ENCODE results near the gene PPP1R14C.
"Not testable (repeated sequence)": the region's sequence is repeated elsewhere in the genome, so short reads cannot be mapped to it uniquely, and the experiment has no call there.

Gene PPP1R14C

DNA sequence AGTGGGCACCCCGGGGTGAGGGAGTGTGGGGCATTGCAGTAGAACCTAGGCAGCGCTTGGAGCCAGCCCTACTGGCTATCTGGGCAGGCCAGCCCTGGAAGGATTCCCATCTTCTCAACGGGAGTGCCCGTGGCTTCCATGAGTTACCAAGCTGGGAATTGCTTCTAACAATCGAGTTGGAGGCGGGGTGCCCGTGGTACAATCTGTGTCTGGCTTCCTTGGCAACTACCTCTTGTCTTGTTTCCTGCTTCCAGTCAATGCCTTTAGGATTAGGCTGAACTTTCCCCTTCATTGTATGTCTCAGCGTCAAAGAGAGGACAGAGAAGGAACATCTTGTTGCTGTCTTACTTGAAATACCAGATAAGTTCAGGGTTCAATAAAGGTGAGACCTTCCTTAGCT, 33.3 kb downstream of the PPP1R14C start:
- DNase-seq: no peak
- H3K4me3 ChIP-seq (ENCODE audit: control insufficient read depth in 1 of 7, extremely low read depth in 1 of 7, insufficient read depth in 4 of 7, low read depth in 2 of 7, low read length in 6 of 7): no peak overlapping the region
- ChIA-PET CTCF (interaction anchor here (1.2 kb wide), 1 partner anchor 11 kb away, joined by 3 read pairs; no protein-coding TSS in a partner anchor), POLR2A (no interaction called here)
- 96% methylated on average over 6 of the region's 8 CpGs for WGBS (ENCODE audit: insufficient coverage)
- H3K9me3 ChIP-seq (ENCODE audit: control extremely low read depth in 1 of 5, control insufficient read depth in 4 of 5, insufficient read depth in 2 of 5, low read depth in 1 of 5, low read length in 4 of 5): no peaks in the 10 kb centered on the region
- no peak overlapping the region for H3K27ac ChIP-seq (ENCODE audit: insufficient read depth in 1 of 2, low read depth in 1 of 2, low read length in 2 of 2, poor library complexity in 1 of 2, severe bottlenecking in 2 of 2)
- H3K27me3 ChIP-seq (replicated peaks in 2 of 5; ENCODE audit: control insufficient read depth in 4 of 5, insufficient read depth in 5 of 5, low read length in 4 of 5): no peaks in the 10 kb centered on the region
- no peaks in the 10 kb centered on the region for H3K36me3 ChIP-seq (ENCODE audit: control insufficient read depth in 4 of 4, insufficient read depth in 4 of 4, low read length in 3 of 4)
- no peaks in the 10 kb centered on the region for H3K4me1 ChIP-seq (ENCODE audit: control extremely low read depth in 1 of 4, control insufficient read depth in 4 of 4, insufficient read depth in 4 of 4, low read length in 3 of 4)

DNA sequence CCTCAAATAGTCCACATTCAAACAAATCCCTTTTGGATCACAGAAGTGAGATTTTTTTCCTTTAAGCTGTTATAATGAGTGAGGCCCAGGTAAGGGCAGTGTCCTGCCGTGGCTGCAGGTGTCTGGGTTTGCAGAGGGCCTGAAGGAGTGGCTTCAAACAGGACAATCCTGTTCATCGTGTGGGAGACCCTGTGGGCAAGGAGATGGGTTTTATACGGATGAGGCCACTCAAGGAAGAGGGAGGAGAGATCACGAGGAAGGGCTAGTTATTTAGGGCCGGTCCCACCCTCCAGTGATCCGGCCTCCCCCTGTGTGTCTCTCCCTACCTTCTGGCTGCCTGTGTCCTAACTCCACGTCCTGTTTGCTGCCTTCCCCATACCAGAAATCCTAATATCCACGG, 33.8 kb downstream of the PPP1R14C start:
- ChIA-PET POLR2A (no interaction called here), CTCF (interaction anchor here (1.2 kb wide), 1 partner anchor 10 kb away, joined by 3 read pairs; no protein-coding TSS in a partner anchor)
- no peaks in the 10 kb centered on the region for H3K4me1 ChIP-seq (ENCODE audit: control extremely low read depth in 1 of 4, control insufficient read depth in 4 of 4, insufficient read depth in 4 of 4, low read length in 3 of 4)
- H3K4me3 ChIP-seq (ENCODE audit: control insufficient read depth in 1 of 7, extremely low read depth in 1 of 7, insufficient read depth in 4 of 7, low read depth in 2 of 7, low read length in 6 of 7): no peak overlapping the region
- 94% methylated on average over 3 of the region's 8 CpGs for WGBS (ENCODE audit: insufficient coverage)
- H3K27me3 ChIP-seq (replicated peaks in 2 of 5; ENCODE audit: control insufficient read depth in 4 of 5, insufficient read depth in 5 of 5, low read length in 4 of 5): no peaks in the 10 kb centered on the region
- no peak overlapping the region for H3K27ac ChIP-seq (ENCODE audit: insufficient read depth in 1 of 2, low read depth in 1 of 2, low read length in 2 of 2, poor library complexity in 1 of 2, severe bottlenecking in 2 of 2)
- no peaks in the 10 kb centered on the region for H3K36me3 ChIP-seq (ENCODE audit: control insufficient read depth in 4 of 4, insufficient read depth in 4 of 4, low read length in 3 of 4)
- no peak for DNase-seq
- no peaks in the 10 kb centered on the region for H3K9me3 ChIP-seq (ENCODE audit: control extremely low read depth in 1 of 5, control insufficient read depth in 4 of 5, insufficient read depth in 2 of 5, low read depth in 1 of 5, low read length in 4 of 5)

DNA sequence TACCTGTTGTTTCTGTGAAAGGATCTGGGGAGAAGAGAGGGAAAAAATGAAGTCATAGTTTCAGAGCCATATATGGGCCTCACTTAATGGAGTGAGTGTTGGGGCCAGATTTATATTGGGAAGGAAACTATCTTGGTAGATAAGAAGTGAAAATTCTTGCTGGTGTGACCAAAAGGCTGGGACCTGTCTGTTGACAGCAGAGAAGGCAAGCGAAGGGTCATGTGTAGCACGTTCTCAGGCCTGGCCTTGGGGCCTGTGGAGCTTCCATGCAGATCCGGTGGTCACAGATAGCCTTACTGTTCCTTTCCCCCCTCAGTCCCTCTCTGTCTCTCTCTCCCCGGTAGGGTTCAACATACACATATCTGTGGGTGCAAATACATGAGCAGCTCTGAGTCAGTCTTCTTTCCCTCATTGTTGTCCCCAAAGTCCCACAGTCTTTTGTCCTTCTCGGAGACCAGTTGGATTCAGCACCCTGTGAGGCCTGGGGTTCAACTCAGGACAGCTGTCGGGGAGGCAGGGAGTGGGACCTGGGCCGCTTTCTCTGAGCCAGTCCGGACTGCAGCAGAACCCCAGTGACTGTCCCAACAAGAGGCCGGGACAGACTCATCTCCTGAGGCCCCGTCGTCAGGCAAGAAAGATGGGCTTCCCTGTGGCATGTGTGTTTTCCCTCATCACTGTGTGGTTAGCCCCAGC, 34.6 kb downstream of the PPP1R14C start:
- POLR2A ChIA-PET: no interaction called here
- H3K27ac ChIP-seq (ENCODE audit: insufficient read depth in 1 of 2, low read depth in 1 of 2, low read length in 2 of 2, poor library complexity in 1 of 2, severe bottlenecking in 2 of 2): no peak overlapping the region
- DNase-seq: no peak
- no peaks in the 10 kb centered on the region for H3K4me1 ChIP-seq (ENCODE audit: control extremely low read depth in 1 of 4, control insufficient read depth in 4 of 4, insufficient read depth in 4 of 4, low read length in 3 of 4)
- no peaks in the 10 kb centered on the region for H3K9me3 ChIP-seq (ENCODE audit: control extremely low read depth in 1 of 5, control insufficient read depth in 4 of 5, insufficient read depth in 2 of 5, low read depth in 1 of 5, low read length in 4 of 5)
- H3K36me3 ChIP-seq (ENCODE audit: control insufficient read depth in 4 of 4, insufficient read depth in 4 of 4, low read length in 3 of 4): no peaks in the 10 kb centered on the region
- H3K27me3 ChIP-seq (replicated peaks in 2 of 5; ENCODE audit: control insufficient read depth in 4 of 5, insufficient read depth in 5 of 5, low read length in 4 of 5): no peaks in the 10 kb centered on the region
- 98% methylated on average over 11 of the region's 11 CpGs for WGBS (ENCODE audit: insufficient coverage)
- H3K4me3 ChIP-seq (ENCODE audit: control insufficient read depth in 1 of 7, extremely low read depth in 1 of 7, insufficient read depth in 4 of 7, low read depth in 2 of 7, low read length in 6 of 7): no peak overlapping the region
- CTCF ChIA-PET: interaction anchor here (1.4 kb wide), 1 partner anchor 12 kb away, joined by 5 read pairs; no protein-coding TSS in a partner anchor

DNA sequence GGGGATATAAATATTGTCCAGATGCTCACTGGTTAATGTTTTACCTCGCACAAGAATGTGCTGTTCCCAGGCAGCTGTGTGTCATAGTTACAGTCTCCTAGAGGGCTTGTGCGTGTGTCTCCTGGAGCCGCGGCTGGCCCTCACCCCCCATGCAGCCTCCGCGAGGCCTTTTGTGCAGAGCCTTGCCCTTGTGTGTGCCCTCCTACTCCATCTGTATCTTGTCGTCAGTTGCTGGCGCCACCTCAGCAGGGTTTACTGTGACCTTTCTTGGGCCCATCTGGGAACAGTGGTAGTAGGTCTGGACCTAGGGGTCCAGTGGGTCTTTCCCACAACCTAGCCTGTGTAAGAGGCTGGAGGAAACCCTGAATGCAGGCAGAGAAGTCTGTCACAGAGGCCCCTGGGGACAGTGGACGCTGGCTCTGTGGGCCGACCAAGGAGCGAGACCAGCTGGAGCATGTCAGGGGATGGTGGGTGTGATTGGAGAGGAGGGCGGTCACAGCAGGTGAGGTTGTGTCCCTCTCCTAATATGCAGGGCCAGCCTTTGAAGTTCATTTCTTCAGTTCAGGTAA, 35.2 kb downstream of the PPP1R14C start:
- Histone ChIP-seq H3K4me1 (ENCODE audit: control extremely low read depth in 1 of 4, control insufficient read depth in 4 of 4, insufficient read depth in 4 of 4, low read length in 3 of 4) (peaks cover 0 to 4% (median 4%) of the 10 kb centered on the region in 4 experiments), H3K27me3 (replicated peaks in 2 of 5; ENCODE audit: control insufficient read depth in 4 of 5, insufficient read depth in 5 of 5, low read length in 4 of 5) (no peaks in the 10 kb centered on the region), H3K4me3 (ENCODE audit: control insufficient read depth in 1 of 7, extremely low read depth in 1 of 7, insufficient read depth in 4 of 7, low read depth in 2 of 7, low read length in 6 of 7) (no peak overlapping the region), H3K9me3 (ENCODE audit: control extremely low read depth in 1 of 5, control insufficient read depth in 4 of 5, insufficient read depth in 2 of 5, low read depth in 1 of 5, low read length in 4 of 5) (no peaks in the 10 kb centered on the region), H3K27ac (ENCODE audit: insufficient read depth in 1 of 2, low read depth in 1 of 2, low read length in 2 of 2, poor library complexity in 1 of 2, severe bottlenecking in 2 of 2) (no peak overlapping the region), H3K36me3 (ENCODE audit: control insufficient read depth in 4 of 4, insufficient read depth in 4 of 4, low read length in 3 of 4) (no peaks in the 10 kb centered on the region)
- CTCF ChIA-PET: interaction anchor here (1.4 kb wide), 1 partner anchor 12 kb away, joined by 5 read pairs; no protein-coding TSS in a partner anchor
- DNase-seq: no peak
- 97% methylated on average over 10 of the region's 12 CpGs for WGBS (ENCODE audit: insufficient coverage)
- POLR2A ChIA-PET: no interaction called here

DNA sequence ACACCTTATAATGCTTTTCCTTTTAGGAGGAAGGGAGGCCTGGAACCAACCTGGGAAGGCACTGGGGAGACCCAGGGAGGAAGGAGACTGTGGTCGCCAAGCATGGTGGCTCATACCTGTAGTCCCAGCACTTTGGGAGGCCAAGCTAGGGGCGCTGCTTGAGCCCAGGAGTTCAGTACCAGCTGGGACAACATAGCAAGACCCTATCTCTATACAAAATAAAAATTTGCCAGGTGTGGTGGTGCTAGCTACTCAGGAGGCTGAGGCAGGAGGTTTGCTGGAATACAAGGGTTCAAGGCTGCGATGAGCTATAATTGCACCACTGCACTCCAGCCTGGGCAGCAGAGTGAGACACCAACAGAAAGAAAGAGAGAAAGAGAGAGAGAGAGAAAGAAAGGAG, 36.2 kb downstream of the PPP1R14C start:
- Histone ChIP-seq H3K27me3 (replicated peaks in 2 of 5; ENCODE audit: control insufficient read depth in 4 of 5, insufficient read depth in 5 of 5, low read length in 4 of 5) (no peaks in the 10 kb centered on the region), H3K9me3 (ENCODE audit: control extremely low read depth in 1 of 5, control insufficient read depth in 4 of 5, insufficient read depth in 2 of 5, low read depth in 1 of 5, low read length in 4 of 5) (no peaks in the 10 kb centered on the region), H3K36me3 (ENCODE audit: control insufficient read depth in 4 of 4, insufficient read depth in 4 of 4, low read length in 3 of 4) (no peaks in the 10 kb centered on the region), H3K27ac (ENCODE audit: insufficient read depth in 1 of 2, low read depth in 1 of 2, low read length in 2 of 2, poor library complexity in 1 of 2, severe bottlenecking in 2 of 2) (no peak overlapping the region), H3K4me1 (ENCODE audit: control extremely low read depth in 1 of 4, control insufficient read depth in 4 of 4, insufficient read depth in 4 of 4, low read length in 3 of 4) (peaks cover 3 to 8% (median 6%) of the 10 kb centered on the region in 4 experiments), H3K4me3 (ENCODE audit: control insufficient read depth in 1 of 7, extremely low read depth in 1 of 7, insufficient read depth in 4 of 7, low read depth in 2 of 7, low read length in 6 of 7) (no peak overlapping the region)
- 100% methylated on average over 1 of the region's 3 CpGs for WGBS (ENCODE audit: insufficient coverage)
- ChIA-PET POLR2A (no interaction called here), CTCF (no interaction called here)
- DNase-seq: no peak

DNA sequence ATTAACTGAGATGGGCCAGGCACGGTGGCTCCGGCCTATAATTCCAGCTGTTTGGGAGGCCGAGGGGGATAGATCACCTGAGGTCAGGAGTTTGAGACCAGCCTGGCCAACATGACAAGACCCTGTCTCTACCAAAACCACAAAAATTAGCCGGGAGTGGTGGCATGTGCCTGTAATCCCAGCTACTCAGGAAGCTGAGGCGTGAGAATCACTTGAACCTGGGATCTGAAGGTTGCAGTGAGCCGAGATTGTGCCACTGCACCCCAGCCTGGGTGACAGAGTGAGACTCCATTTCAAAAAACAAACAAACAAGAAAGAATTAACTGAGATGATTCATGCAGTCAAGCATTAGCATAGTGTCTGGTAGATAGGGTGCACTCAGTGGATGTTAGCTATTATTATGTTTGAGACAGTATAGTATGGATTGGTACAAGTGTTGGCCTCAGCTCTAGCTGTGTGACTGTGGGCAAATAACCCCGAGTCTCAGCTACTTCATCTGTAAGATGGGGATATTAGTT, 37.1 kb downstream of the PPP1R14C start:
- DNase-seq; H3K9me3 ChIP-seq (ENCODE audit: control extremely low read depth in 1 of 5, control insufficient read depth in 4 of 5, insufficient read depth in 2 of 5, low read depth in 1 of 5, low read length in 4 of 5); POLR2A ChIA-PET; H3K27ac ChIP-seq (ENCODE audit: insufficient read depth in 1 of 2, low read depth in 1 of 2, low read length in 2 of 2, poor library complexity in 1 of 2, severe bottlenecking in 2 of 2); H3K27me3 ChIP-seq (replicated peaks in 2 of 5; ENCODE audit: control insufficient read depth in 4 of 5, insufficient read depth in 5 of 5, low read length in 4 of 5); H3K4me1 ChIP-seq (ENCODE audit: control extremely low read depth in 1 of 4, control insufficient read depth in 4 of 4, insufficient read depth in 4 of 4, low read length in 3 of 4); H3K36me3 ChIP-seq (ENCODE audit: control insufficient read depth in 4 of 4, insufficient read depth in 4 of 4, low read length in 3 of 4); H3K4me3 ChIP-seq (ENCODE audit: control insufficient read depth in 1 of 7, extremely low read depth in 1 of 7, insufficient read depth in 4 of 7, low read depth in 2 of 7, low read length in 6 of 7): not testable (repeated sequence)
- CTCF ChIA-PET: interaction anchor here (0.8 to 1.3 kb wide), 2 partner anchors 8 to 15 kb away, joined by 3 to 5 read pairs; no protein-coding TSS in a partner anchor
- WGBS (ENCODE audit: insufficient coverage): 96% methylated on average over 7 of the region's 7 CpGs

DNA sequence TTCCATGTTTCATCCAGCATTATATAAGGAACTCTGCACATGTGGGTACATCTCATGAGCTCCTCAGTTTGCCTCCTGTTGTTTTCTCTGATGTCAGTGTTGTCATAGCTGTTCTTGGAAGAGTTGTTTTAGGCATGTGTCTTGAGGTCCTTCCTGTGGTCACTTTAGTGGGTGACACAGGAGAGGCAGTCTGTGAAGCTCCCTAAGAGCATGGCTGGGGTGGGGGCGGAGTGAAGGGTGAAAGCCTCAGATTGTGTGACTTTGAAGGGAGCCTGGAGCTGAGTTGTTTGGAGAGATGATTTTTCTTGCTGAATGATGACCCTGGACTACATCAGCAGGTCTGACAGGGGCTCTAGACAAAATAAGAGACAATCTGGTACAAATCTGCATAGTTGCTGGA, 37.7 kb downstream of the PPP1R14C start:
- H3K27ac ChIP-seq (ENCODE audit: insufficient read depth in 1 of 2, low read depth in 1 of 2, low read length in 2 of 2, poor library complexity in 1 of 2, severe bottlenecking in 2 of 2): no peak overlapping the region
- H3K36me3 ChIP-seq (ENCODE audit: control insufficient read depth in 4 of 4, insufficient read depth in 4 of 4, low read length in 3 of 4): no peaks in the 10 kb centered on the region
- no peak for DNase-seq
- peaks cover 3 to 8% (median 6%) of the 10 kb centered on the region in 4 experiments for H3K4me1 ChIP-seq (ENCODE audit: control extremely low read depth in 1 of 4, control insufficient read depth in 4 of 4, insufficient read depth in 4 of 4, low read length in 3 of 4)
- H3K4me3 ChIP-seq (ENCODE audit: control insufficient read depth in 1 of 7, extremely low read depth in 1 of 7, insufficient read depth in 4 of 7, low read depth in 2 of 7, low read length in 6 of 7): no peak overlapping the region
- H3K27me3 ChIP-seq (replicated peaks in 2 of 5; ENCODE audit: control insufficient read depth in 4 of 5, insufficient read depth in 5 of 5, low read length in 4 of 5): no peaks in the 10 kb centered on the region
- H3K9me3 ChIP-seq (ENCODE audit: control extremely low read depth in 1 of 5, control insufficient read depth in 4 of 5, insufficient read depth in 2 of 5, low read depth in 1 of 5, low read length in 4 of 5): no peaks in the 10 kb centered on the region
- 100% methylated on average over 1 of the region's 1 CpG for WGBS (ENCODE audit: insufficient coverage)
- CTCF ChIA-PET: interaction anchor here (0.9 to 1.3 kb wide), 2 partner anchors 10 to 15 kb away, joined by 4 to 5 read pairs; no protein-coding TSS in a partner anchor
- POLR2A ChIA-PET: interaction anchor here (0.6 kb wide), 1 partner anchor 100 kb away, joined by 4 read pairs; no protein-coding TSS in a partner anchor

All from common myeloid progenitor, CD34-positive (primary cell).